HAP-1 (cell line): ENCODE results near the gene EXOSC10.
"Not testable (repeated sequence)": the region's sequence is repeated elsewhere in the genome, so short reads cannot be mapped to it uniquely, and the experiment has no call there.

Experiments used
- DNase-seq, 2 experiments: peaks; one replicate each; pipeline ENCODE4 v3.0.0-alpha.2; 2016 to 2020; ENCODE audit warnings: low spot score in 2 of 2
- H3K27me3 ChIP-seq: fragments of 250-450 bp; sonication (Bioruptor Pico); 2 replicates; pipeline ENCODE4 v1.5.1; 2020; ENCODE audit warnings: low read depth, mild to moderate bottlenecking, moderate library complexity
- H3K36me3 ChIP-seq: fragments of 250-450 bp; sonication (Bioruptor Pico); replicated peaks from 2 replicates; pipeline ENCODE4 v1.5.1; 2020; ENCODE audit warnings: mild to moderate bottlenecking
- H3K4me1 ChIP-seq: fragments of 250-450 bp; sonication (Bioruptor Pico); 2 replicates; pipeline ENCODE4 v1.5.1; 2020; ENCODE audit warnings: mild to moderate bottlenecking
- H3K4me3 ChIP-seq: fragments of 250-450 bp; sonication (Bioruptor Pico); 2 replicates; pipeline ENCODE4 v1.5.1; 2020; ENCODE audit warnings: mild to moderate bottlenecking, moderate library complexity
- H3K9me3 ChIP-seq: fragments of 250-450 bp; sonication (Bioruptor Pico); 2 replicates; pipeline ENCODE4 v1.5.1; 2020; ENCODE audit warnings: mild to moderate bottlenecking, moderate library complexity
- in situ Hi-C: fragments of 300-500 bp; cut with MboI; formaldehyde crosslinking; loops from 3 replicates; pipeline ENCODE4 v1.14.3; 2020; ENCODE audit warnings: low sequenced_read_pairs, inconsistent platforms, mixed read lengths

The EXOSC10 gene

DNA sequence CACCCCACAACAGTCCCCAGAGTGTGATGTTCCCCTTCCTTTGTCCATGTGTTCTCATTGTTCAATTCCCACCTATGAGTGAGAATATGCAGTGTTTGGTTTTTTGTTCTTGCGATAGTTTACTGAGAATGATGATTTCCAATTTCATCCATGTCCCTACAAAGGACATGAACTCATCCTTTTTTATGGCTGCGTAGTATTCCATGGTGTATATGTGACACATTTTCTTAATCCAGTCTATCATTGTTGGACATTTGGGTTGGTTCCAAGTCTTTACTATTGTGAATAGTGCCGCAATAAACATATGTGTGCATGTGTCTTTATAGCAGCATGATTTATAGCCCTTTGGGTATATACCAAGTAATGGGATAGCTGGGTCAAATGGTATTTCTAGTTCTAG lies 15.9 kb downstream of the EXOSC10 start:
- H3K27me3 ChIP-seq, in situ Hi-C loops, DNase-seq, H3K4me1 ChIP-seq, H3K9me3 ChIP-seq, H3K4me3 ChIP-seq: not testable (repeated sequence)
- H3K36me3 ChIP-seq = peaks cover 91% of the 10 kb centered on the region

DNA sequence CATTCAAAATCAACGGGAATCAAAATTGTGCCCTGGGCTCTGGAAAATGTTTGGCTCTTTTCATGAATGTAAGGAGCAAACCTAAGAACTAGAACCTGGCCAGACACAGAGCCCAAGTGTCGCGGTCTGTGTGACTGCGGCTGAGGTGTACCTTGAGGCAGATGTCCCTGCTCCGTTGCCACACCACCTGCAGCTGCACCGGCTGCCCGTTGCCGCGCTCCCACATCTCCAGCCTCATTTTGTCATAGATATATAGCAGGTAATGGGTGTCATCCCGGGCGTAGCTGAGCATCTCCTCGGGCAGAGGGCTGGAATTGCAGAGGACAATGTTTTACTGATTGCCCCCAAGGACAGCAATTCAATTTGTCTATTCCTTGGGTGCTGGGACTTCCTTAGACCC lies 18.7 kb downstream of the EXOSC10 start:
- peaks cover 87% of the 10 kb centered on the region for H3K36me3 ChIP-seq
- no peak for DNase-seq

DNA sequence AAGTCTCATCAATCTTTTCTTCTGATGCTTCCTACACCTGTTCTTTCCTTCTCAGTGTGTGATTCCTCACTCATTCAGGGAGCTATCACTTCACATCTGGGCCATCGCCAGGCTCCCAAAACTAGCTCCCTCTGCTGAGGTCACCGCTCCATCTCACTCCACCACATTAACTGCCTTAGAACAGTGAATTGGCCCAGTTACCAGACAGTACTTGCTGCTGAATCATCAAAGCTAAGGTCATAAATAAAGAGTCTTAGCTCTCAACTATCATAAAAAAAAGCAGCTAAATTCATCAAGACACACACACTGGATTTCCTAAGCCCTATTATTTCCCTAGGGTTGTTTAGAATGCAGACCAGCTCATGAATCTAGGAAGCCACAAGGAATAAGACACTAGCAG lies 21.0 kb downstream of the EXOSC10 start:
- H3K36me3 ChIP-seq = peaks cover 85% of the 10 kb centered on the region
- no peak overlapping the region for H3K4me3 ChIP-seq
- in situ Hi-C loops = no loop called here
- no peaks in the 10 kb centered on the region for H3K4me1 ChIP-seq
- DNase-seq = no peak
- no peaks in the 10 kb centered on the region for H3K27me3 ChIP-seq
- no peaks in the 10 kb centered on the region for H3K9me3 ChIP-seq

More for the DNA sequence above, 18.7 kb downstream of the EXOSC10 start:
- in situ Hi-C loops = no loop called here
- H3K9me3 ChIP-seq = no peaks in the 10 kb centered on the region; the same call in 1 of the 2 replicates
- no peaks in the 10 kb centered on the region for H3K4me1 ChIP-seq
- no peaks in the 10 kb centered on the region for H3K27me3 ChIP-seq
- H3K4me3 ChIP-seq = no peak overlapping the region

DNA sequence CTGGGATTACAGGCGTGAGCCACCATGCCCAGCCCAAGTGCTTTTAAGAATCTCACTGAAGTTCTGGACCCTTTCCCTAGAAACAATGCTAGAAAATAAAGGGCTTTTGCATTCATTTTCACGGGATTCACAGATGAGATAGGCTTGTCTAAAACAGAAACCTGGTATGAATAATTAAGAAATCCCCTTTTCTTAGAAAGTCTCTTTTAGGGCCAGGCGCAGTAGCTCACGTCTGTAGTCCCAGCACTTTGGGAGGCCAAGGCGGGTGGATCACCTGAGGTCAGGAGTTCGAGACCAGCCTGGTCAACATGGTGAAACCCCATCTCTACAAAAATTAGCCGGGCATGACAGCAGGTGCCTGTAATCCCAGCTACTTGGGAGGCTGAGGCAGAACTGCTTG lies 26.3 kb downstream of the EXOSC10 start:
- in situ Hi-C loops, H3K4me1 ChIP-seq, H3K9me3 ChIP-seq, H3K27me3 ChIP-seq, H3K4me3 ChIP-seq, DNase-seq: not testable (repeated sequence)
- H3K36me3 ChIP-seq = peaks cover 85% of the 10 kb centered on the region

DNA sequence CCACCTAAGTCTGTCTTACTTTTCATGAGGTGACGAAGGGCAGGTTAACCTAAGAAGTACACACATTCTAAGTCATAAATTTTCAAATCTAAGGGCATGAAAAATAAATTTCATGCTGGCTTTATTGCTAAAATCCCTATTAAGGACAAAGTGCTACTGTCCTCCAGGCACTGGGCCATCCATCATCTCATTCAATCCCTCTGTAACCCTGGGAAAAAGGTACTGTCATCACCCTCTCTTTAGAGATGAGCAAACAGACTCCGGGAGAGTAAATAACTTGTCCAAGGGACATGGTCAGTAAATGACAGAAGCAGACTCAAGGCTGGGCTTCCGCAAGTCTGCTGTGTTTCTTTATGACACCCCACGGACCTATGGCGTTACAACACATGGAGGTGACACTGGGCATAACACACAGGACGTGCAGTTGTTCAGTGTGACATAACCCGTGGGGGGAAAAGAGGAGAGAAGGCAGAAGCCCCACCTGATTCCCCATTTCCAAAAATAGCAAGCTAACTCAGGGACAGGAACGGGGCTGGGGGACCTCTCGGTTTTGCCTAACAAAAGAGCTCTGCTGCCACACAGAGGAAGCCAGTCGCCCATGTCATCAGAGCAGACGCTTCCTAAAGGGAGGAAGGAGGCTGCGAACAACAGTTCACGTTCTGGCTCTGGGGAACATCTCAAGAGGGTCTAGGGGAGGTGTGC lies 27.3 kb downstream of the EXOSC10 start:
- Histone ChIP-seq H3K4me1 (no peaks in the 10 kb centered on the region), H3K9me3 (no peaks in the 10 kb centered on the region), H3K36me3 (peaks cover 90% of the 10 kb centered on the region), H3K27me3 (no peaks in the 10 kb centered on the region), H3K4me3 (no peak overlapping the region)
- in situ Hi-C loops = no loop called here
- DNase-seq = no peak

DNA sequence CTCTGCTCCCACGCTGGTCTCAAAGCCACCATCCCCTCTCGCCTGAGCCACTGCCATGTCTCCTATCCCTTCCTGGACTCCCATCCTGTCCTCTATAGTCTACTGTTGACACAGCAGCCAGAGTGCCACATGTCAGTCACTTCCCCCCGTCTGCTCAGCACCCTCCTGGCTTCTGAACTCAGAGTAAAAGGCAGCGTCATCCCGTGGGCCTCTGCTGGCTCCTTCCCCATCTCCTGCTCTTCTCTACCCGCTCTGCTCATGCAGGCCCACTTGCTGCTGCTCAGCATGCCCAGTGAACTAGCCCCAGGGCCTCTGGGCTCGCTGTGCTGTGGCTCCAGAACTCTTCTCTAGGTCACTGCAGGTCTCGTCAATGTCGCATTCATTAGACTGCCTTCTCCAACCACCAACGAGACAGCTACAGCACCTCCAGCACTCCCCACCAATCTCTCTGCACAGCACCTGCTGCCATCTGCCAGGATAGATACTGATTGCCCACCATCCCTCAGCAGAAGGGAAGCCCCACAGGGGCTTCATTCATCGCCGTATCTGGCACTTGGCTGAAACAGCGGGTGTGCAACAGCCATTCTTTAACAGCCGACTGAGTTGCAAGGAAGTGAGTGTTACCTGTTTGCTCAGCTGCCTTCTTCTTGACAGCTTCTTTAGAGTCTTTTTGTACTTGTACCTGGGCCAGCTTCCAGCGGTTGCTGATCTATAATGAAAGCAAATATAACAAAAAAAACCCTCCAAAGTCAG lies 28.0 kb downstream of the EXOSC10 start:
- Histone ChIP-seq H3K4me1 (no peaks in the 10 kb centered on the region), H3K4me3 (no peak overlapping the region), H3K9me3 (no peaks in the 10 kb centered on the region), H3K36me3 (peaks cover 88% of the 10 kb centered on the region), H3K27me3 (no peaks in the 10 kb centered on the region)
- in situ Hi-C loops = no loop called here
- DNase-seq = no peak

DNA sequence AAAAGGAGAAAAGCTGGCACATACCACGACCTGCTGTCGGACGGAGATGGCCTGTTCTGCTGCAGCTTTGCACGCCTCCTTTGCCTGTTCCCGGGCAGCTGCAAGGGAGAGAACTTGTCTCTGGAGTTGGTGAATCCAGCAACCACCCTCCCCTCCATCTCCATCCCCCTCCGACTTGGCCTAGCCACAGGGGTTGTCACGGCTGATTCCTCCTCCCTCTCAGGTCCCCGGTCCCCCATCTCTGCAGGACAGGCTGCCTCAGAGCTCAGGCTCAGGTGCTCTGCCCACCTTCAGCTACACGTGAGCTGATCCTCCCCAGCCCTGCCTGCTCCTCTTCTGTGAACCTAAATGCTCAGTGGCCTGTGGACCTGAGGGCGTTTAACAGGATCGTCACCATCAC lies 28.8 kb downstream of the EXOSC10 start:
- DNase-seq = no peak
- H3K36me3 ChIP-seq = peaks cover 88% of the 10 kb centered on the region
- H3K4me1 ChIP-seq = no peaks in the 10 kb centered on the region
- H3K27me3 ChIP-seq = no peaks in the 10 kb centered on the region
- H3K9me3 ChIP-seq = no peaks in the 10 kb centered on the region
- H3K4me3 ChIP-seq = no peak overlapping the region
- in situ Hi-C loops = no loop called here

DNA sequence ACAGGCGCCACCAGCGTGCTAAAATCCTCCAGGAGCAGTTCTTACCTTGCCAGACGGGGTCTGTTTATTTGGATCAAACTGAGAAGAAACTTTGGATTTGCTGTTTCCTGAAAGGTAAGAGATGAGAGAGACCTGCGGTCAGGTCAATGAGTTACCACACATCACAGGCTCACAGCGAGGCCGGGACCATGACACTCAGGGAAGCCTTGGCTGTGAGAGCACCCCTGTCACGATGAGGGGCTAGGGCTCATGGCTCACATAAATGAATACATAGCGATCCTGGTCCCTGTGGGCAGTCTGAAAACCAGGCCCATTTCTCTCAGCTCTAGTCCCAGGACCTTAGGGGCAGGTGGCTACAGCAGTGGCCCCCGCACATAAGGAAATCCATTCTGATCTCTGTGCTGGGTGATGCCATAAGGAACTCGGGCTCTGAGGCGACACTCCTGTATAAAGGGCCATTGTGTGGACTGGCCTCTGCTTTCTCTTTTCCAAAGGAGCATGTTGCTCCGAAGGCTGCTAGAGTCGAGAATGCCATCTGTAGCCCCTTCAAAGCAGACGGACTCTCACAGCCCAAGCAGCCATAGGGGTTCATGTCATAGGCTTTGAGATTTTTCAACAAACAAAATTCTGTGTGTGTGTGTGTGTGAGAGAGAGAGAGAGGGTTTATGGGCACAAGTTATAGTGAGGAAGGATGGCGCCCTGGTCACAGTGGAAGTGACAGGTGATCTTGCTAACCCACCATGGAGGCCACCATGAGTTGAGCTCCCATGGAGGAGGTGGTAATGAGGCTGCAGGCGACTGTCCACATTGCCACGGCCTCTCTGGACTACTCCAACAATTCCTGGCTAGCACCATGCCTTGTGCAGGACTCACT lies 30.8 kb downstream of the EXOSC10 start:
- peaks cover 85% of the 10 kb centered on the region for H3K36me3 ChIP-seq
- H3K27me3 ChIP-seq = no peaks in the 10 kb centered on the region
- in situ Hi-C loops = no loop called here
- H3K9me3 ChIP-seq = no peaks in the 10 kb centered on the region; the same call in 1 of the 2 replicates
- DNase-seq = no peak
- no peak overlapping the region for H3K4me3 ChIP-seq
- H3K4me1 ChIP-seq = no peaks in the 10 kb centered on the region

DNA sequence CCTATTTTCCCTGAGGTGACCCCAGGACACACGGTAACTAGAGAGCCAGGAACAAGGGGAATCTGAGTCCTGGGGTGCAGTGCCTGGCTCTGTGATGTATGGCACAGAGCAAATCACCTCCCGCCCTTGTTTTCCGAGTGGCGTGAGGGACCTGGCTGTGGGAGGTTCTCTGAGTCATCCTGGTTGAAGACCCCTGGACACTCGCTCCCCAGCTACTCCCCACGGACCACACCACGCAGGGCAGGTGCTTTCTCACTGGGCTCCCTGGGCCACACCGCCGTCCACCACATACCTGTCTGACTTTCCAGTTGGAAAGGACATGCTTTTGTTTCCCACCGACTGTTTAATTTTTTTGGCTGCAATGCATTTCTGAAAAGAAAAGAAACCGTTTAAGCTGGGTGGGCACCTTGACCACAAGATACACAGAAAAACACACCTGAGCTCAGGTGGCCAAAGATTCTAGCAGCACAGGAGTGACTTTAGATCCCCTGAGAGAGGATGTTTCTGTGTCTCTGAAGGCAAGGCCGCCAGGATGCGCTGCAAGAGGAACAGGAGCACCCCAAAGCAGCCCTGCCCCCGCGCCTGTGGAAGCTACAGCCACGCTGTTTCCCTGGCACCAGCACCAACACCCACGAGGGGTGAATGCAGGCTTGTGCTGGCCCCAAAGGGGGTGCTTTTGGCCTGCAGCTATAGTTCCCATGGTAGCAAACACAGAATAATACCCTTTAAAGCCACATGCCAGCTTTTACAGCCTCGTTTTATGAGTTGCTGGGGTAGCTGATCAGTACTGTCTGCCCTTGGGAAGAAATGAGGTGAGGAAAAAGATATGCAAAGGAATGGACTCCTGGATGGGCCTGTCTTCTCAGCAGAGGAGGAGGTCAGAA lies 31.7 kb downstream of the EXOSC10 start:
- H3K9me3 ChIP-seq = no peaks in the 10 kb centered on the region; the same call in 1 of the 2 replicates
- no peaks in the 10 kb centered on the region for H3K4me1 ChIP-seq
- H3K4me3 ChIP-seq = no peak overlapping the region
- peaks cover 84% of the 10 kb centered on the region for H3K36me3 ChIP-seq
- no peak for DNase-seq
- no peaks in the 10 kb centered on the region for H3K27me3 ChIP-seq
- in situ Hi-C loops = no loop called here

DNA sequence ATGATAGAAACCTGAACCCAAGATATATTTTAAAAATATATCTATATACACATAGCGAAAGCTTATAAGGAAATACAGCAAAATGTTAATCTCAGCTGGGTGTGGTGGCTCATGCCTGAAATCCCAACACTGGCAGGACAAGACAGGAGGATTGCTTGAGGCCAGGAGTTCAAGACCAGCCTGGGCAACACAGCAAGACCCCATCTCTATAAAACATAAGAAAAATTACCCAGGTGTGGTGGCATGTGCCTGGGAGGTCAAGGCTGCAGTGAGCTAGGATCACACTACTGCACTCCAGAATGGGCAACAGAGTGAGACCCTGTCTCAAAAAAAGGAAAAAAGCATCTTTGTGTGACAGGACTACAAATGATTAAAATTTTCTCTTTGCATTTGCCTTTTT lies 33.9 kb downstream of the EXOSC10 start:
- Histone ChIP-seq H3K4me1 (peaks cover 4% of the 10 kb centered on the region; the same call in 1 of the 2 replicates), H3K9me3 (no peaks in the 10 kb centered on the region; the same call in 1 of the 2 replicates), H3K4me3 (no peak overlapping the region), H3K36me3 (peaks cover 72% of the 10 kb centered on the region), H3K27me3 (no peaks in the 10 kb centered on the region)
- DNase-seq = no peak
- in situ Hi-C loops = no loop called here

DNA sequence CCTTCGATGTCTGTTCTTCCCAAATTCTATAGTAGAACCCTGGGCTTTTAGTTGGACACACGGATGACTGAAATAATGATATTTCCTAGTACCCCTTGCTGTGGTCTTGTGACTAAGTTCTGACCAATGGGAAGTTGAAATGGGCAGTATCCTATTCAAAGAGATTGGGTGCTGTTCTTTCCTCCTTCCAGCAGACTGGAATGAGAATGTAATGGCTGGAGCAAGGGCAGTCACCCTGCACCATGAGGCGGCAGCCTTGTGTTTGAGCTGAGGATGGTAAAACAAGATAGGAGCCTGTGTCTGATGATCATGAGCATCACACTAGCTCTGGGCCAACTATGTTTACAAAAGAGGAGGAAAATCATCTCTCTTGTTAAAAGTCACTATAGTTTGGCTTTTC lies 34.7 kb downstream of the EXOSC10 start:
- DNase-seq = no peak
- Histone ChIP-seq H3K36me3 (peaks cover 68% of the 10 kb centered on the region), H3K27me3 (no peaks in the 10 kb centered on the region), H3K9me3 (no peaks in the 10 kb centered on the region; the same call in 1 of the 2 replicates), H3K4me3 (no peak overlapping the region), H3K4me1 (peaks cover 4% of the 10 kb centered on the region; the same call in 1 of the 2 replicates)
- in situ Hi-C loops = no loop called here

DNA sequence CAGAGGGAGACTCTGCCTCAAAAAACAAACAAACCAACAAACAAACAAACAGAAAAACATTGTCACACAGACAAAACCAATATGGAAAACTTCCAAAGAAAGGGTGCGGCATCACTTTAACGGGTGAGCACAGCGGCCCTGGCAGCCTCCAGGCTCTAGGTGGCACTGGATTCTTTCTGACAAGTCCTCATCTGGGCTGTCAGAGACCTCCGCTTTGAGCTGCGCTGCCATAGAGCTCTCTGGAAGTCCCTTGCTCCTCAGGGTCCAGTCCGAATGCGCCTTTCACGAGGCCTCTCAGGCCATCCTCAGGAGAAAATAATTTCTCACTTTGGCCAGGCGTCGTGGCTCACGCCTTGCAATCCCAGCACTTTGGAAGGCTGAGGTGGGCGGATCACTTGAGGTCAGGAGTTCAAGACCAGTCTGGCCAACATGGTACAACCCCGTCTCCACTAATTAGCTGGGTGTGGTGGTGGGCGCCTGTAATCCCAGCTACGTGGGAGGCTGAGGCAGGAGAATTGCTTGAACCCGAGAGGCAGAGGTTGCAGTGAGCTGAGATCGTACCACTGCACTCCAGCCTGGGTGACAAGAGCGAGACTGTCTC lies 35.6 kb downstream of the EXOSC10 start:
- in situ Hi-C loops, DNase-seq, H3K27me3 ChIP-seq, H3K9me3 ChIP-seq, H3K4me1 ChIP-seq, H3K4me3 ChIP-seq: not testable (repeated sequence)
- peaks cover 61% of the 10 kb centered on the region for H3K36me3 ChIP-seq
